Measurements from ENCODE around the gene YRDC. TPM values are rescaled to one million over a fixed set of nuclear protein-coding genes. Genes with fewer than 3 reads are reported as not detected.

Gene YRDC
- total and polyA plus RNA-seq, 2 experiments from 2014 or later = 18.4 to 46.0 TPM

DNA sequence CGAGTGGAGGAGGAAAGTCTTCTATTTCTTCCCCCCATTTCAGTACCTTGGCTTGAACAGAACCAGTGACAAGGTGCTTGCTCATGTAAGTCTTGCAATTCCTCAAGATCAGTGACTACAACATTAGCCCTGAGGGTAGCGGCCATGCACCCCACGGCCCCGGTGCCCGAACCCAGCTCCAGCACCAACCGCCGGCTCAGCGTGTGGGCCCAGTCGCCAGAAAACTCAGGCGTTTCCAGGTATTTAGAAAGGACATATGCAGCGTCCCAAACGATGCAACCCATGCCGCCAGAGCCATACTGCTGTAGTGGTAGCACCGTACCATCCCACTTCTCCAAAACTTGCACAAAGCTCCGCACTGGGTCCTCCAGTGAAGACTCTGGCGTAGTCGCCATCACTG, 25.5 kb downstream of the YRDC start (continued):
- TF ChIP-seq, protein P1, sequence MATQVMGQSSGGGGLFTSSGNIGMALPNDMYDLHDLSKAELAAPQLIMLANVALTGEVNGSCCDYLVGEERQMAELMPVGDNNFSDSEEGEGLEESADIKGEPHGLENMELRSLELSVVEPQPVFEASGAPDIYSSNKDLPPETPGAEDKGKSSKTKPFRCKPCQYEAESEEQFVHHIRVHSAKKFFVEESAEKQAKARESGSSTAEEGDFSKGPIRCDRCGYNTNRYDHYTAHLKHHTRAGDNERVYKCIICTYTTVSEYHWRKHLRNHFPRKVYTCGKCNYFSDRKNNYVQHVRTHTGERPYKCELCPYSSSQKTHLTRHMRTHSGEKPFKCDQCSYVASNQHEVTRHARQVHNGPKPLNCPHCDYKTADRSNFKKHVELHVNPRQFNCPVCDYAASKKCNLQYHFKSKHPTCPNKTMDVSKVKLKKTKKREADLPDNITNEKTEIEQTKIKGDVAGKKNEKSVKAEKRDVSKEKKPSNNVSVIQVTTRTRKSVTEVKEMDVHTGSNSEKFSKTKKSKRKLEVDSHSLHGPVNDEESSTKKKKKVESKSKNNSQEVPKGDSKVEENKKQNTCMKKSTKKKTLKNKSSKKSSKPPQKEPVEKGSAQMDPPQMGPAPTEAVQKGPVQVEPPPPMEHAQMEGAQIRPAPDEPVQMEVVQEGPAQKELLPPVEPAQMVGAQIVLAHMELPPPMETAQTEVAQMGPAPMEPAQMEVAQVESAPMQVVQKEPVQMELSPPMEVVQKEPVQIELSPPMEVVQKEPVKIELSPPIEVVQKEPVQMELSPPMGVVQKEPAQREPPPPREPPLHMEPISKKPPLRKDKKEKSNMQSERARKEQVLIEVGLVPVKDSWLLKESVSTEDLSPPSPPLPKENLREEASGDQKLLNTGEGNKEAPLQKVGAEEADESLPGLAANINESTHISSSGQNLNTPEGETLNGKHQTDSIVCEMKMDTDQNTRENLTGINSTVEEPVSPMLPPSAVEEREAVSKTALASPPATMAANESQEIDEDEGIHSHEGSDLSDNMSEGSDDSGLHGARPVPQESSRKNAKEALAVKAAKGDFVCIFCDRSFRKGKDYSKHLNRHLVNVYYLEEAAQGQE (IDR thresholded peaks at IDR 0.05; ENCODE audit: unreplicated experiment) = no peak

DNA sequence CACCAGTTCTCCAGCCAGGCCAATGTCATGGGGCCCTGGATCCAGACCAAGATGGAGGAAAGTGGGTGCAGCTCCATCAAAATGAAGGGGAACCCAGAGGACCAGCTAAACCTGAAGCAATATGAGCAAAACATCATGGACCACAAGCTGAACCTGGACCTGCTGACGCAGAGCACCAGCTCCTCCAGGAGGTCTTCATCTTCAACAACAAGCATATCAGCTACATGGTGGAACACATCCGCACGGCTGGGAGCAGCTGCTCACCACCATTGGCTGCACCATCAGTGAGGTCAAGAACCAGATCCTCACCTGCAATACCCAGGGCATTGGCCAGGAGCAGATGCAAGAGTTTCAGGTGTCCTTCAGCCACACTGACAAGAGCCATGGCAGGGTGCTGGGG, 29.4 kb downstream of the YRDC start:
- no peaks in the 10 kb centered on the region for H3K4me1 ChIP-seq (ENCODE audit: insufficient read depth)
- H3K27ac ChIP-seq (ENCODE audit: low read depth) = no peak overlapping the region
- Mint-ChIP-seq H3K9me3 (no peaks in the 10 kb centered on the region), H3K27ac (no peak overlapping the region), H3K36me3 (ENCODE audit: low read depth) (no peaks in the 10 kb centered on the region), H3K4me3 (no peak overlapping the region), H3K27me3 (ENCODE audit: insufficient read depth, low read depth, poor library complexity) (peaks cover 7% of the 10 kb centered on the region), H3K4me1 (no peaks in the 10 kb centered on the region)
- H2AFZ ChIP-seq = no peak overlapping the region
- H3K4me3 ChIP-seq = no peak overlapping the region
- DNase-seq (ENCODE audit: low spot score) (no peak), ATAC-seq (no peak)
- no peaks in the 10 kb centered on the region for H3K36me3 ChIP-seq (ENCODE audit: insufficient read depth)
- H4K20me1 ChIP-seq (replicated peaks; ENCODE audit: insufficient read depth) = no peaks in the 10 kb centered on the region
- H3K9me2 ChIP-seq (ENCODE audit: insufficient read depth) = no peaks in the 10 kb centered on the region
- no peak overlapping the region for H3K4me2 ChIP-seq
- no peaks in the 10 kb centered on the region for H3K79me2 ChIP-seq (replicated peaks; ENCODE audit: insufficient read depth)
- H3K27me3 ChIP-seq (ENCODE audit: insufficient read depth) = no peaks in the 10 kb centered on the region
- H3F3A ChIP-seq (replicated peaks; ENCODE audit: low read depth) = no peaks in the 10 kb centered on the region
- TF ChIP-seq, protein P2, sequence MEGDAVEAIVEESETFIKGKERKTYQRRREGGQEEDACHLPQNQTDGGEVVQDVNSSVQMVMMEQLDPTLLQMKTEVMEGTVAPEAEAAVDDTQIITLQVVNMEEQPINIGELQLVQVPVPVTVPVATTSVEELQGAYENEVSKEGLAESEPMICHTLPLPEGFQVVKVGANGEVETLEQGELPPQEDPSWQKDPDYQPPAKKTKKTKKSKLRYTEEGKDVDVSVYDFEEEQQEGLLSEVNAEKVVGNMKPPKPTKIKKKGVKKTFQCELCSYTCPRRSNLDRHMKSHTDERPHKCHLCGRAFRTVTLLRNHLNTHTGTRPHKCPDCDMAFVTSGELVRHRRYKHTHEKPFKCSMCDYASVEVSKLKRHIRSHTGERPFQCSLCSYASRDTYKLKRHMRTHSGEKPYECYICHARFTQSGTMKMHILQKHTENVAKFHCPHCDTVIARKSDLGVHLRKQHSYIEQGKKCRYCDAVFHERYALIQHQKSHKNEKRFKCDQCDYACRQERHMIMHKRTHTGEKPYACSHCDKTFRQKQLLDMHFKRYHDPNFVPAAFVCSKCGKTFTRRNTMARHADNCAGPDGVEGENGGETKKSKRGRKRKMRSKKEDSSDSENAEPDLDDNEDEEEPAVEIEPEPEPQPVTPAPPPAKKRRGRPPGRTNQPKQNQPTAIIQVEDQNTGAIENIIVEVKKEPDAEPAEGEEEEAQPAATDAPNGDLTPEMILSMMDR (conservative IDR thresholded peaks at IDR 0.05; ENCODE audit: low read depth in 2 of 2) = no peak
- TF ChIP-seq, protein P3, sequence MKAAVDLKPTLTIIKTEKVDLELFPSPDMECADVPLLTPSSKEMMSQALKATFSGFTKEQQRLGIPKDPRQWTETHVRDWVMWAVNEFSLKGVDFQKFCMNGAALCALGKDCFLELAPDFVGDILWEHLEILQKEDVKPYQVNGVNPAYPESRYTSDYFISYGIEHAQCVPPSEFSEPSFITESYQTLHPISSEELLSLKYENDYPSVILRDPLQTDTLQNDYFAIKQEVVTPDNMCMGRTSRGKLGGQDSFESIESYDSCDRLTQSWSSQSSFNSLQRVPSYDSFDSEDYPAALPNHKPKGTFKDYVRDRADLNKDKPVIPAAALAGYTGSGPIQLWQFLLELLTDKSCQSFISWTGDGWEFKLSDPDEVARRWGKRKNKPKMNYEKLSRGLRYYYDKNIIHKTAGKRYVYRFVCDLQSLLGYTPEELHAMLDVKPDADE (IDR thresholded peaks at IDR 0.05) = no peak
- TF ChIP-seq CREB1 (CRISPR knock-in tag; IDR thresholded peaks at IDR 0.05; ENCODE audit: low read depth) (no peak), ZNF331 (CRISPR knock-in tag; IDR thresholded peaks at IDR 0.05; ENCODE audit: low read depth) (no peak), NANOG (IDR thresholded peaks at IDR 0.05; ENCODE audit: borderline replicate concordance) (no peak), EZH2phosphoT487 (IDR thresholded peaks at IDR 0.05; ENCODE audit: unreplicated experiment) (no peak), ZNF462 (CRISPR knock-in tag; IDR thresholded peaks at IDR 0.05) (no peak), STAT1 (IDR thresholded peaks at IDR 0.05; ENCODE audit: unreplicated experiment) (no peak), JUNB (IDR thresholded peaks at IDR 0.05; ENCODE audit: unreplicated experiment) (no peak), POLR2AphosphoS5 (IDR thresholded peaks at IDR 0.05; ENCODE audit: low read depth) (no peak), EZH2 (IDR thresholded peaks at IDR 0.05; ENCODE audit: low read depth, unreplicated experiment) (no peak)
